ENCODE data around the gene SELENOK.
A peak's percentile ranks its signal among the peaks of the same experiment; 100 is the strongest.
"Not testable (repeated sequence)": the region's sequence is repeated elsewhere in the genome, so short reads cannot be mapped to it uniquely, and the experiment has no call there.

Gene SELENOK

GRCh38 chr3:53891497-53892285, at the start of gene SELENOK:
TSS of gene SELENOK (minus strand) at chr3:53891859.
- peak; percentile 96 for DNase-seq (ENCODE audit: low spot score)

DNA sequence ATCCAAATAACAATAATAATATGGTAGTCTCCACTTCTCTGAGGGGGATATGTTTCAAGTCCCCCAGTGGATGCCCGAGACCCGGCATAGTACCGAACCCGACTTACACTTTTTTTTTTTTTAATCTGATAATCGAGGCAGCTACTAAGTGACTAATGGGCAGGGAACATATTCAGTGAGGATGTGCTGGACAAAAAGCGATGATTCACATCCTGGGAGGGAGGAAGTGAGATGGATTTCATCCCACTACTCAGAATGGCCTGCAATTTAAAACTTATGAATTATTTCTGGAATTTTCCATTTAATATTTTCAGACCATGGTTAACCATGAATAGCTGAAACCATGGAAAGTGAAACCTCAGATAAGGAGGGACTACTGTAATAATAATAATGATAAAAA, 49.5 kb upstream of the SELENOK start:
- peak; percentile 36 for DNase-seq (ENCODE audit: low spot score)

DNA sequence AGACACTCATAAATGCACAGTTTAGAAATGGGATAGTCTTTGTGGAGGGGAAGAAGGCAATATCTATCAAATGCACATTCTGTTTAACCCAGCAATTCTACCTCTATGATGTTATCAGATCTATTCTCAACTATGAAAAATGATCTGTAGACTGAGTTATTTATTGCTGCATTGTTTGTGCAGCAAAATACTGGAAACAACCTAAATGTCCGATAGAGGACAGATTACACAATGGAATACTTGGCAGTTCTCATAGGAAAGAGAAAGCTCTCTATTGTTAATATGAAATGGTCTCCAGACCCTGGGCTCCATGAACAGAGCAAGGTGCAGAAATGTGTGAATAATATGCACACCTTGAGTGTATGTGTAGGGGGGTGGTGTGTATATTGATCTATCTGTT, 49.0 kb upstream of the SELENOK start:
- DNase-seq (ENCODE audit: low spot score): no peak

- no peak for DNase-seq (ENCODE audit: low spot score)
Measured at GRCh38 chr3:53939813-53940212, 48.2 kb upstream of the SELENOK start.

GRCh38 chr3:53939086-53939582, 47.5 kb upstream of the SELENOK start:
- DNase-seq (ENCODE audit: low spot score): no peak

DNA sequence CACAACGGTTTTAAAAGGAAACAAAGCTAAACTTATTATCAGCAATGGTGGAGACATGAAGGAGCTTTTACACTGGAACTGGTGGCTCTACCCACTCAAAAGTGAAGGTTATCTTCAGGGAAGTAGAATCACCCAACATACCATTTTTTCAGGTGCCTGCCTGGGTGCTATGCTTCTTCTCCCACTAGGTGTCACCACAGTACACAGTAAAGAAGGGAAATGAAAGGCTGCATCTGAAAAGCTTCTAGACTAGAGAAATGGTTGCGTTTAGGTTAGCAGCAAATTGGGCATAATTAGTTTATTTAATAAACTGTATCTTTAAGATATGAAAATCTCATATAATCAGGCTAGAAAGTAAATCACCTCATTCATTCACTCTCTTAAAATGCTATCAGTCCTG, 47.0 kb upstream of the SELENOK start:
- peak; percentile 69 for DNase-seq (ENCODE audit: low spot score)

- no peak for DNase-seq (ENCODE audit: low spot score)
Measured at GRCh38 chr3:53936347-53936746, 44.7 kb upstream of the SELENOK start.

DNA sequence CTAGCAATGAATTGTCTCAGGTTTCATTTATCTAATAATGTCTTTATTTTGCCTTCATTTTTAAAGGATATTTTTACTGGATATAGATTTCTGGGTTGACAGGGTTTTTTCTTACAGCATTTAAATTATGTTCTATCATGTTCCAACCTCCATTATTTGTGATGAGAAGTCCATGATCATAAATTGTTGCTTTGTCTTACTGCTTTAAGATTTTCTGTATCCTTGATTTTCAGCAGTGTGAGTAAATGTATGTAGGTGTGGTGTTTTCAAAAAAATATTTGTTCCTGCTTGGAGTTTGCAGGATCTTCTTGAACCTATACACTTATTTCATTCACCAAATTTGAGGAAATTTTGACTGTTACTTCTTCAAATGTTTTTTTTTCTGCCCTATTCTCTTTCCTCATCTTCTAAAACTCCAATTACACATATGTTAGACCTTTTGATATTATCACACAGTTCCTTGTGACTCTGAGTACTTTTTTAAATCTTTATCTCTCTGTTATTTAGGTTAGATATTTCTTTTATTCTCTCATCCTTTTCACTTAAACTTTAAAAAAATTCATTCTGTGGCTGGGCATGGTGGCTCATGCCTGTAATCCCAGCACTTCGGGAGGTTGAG, 43.7 kb upstream of the SELENOK start:
- DNase-seq (ENCODE audit: low spot score): no peak

- DNase-seq (ENCODE audit: low spot score): not testable (repeated sequence)
Measured at GRCh38 chr3:53927208-53927872, 35.7 kb upstream of the SELENOK start.

GRCh38 chr3:53921296-53921695, 29.6 kb upstream of the SELENOK start:
- DNase-seq (ENCODE audit: low spot score): peak; percentile 44

GRCh38 chr3:53919741-53920140, 28.1 kb upstream of the SELENOK start:
- DNase-seq (ENCODE audit: low spot score): no peak

- DNase-seq (ENCODE audit: low spot score): no peak
Measured at GRCh38 chr3:53913401-53913800, 21.7 kb upstream of the SELENOK start.

DNA sequence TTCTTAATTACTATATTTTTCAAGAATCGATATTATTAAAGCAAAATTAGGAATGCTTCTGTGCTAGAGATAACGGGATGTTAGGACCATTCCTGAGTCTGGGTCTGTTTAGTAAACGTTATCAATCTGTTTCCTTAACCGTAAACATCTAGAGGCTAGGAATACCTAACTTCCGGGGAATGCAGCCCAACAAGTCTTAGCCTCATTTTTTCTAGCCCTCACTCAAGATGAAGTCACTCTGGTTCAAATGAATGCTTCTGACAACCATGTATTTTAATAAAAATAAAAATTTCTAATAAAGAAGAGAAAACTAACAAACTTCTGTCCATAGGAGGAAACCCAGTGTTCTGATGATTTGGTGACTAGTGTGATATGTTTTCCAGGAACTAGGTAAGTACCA, 11.1 kb upstream of the SELENOK start:
- DNase-seq (ENCODE audit: low spot score): no peak

DNA sequence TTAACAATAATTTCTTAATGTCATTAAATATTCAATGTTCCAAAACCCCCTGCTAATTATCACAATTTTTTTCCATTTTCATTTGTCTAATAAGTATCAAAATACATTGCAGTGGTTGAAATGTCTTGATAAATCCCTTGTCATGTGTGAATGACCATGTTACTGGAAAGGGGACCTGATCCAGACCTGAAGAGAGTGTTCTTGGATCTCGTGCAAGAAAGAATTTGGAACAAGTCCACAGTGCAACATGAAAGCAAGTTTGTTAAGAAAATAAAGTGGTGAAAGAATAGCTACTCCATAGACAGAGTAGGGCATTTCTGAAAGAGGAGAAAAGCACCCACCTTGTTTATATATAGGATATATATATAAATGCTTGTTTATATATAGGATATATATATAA, 10.4 kb upstream of the SELENOK start:
- no peak for DNase-seq (ENCODE audit: low spot score)

- no peak for DNase-seq (ENCODE audit: low spot score)
Measured at GRCh38 chr3:53900666-53901331, 9.1 kb upstream of the SELENOK start.

GRCh38 chr3:53899750-53900149, 8.1 kb upstream of the SELENOK start:
- no peak for DNase-seq (ENCODE audit: low spot score)

DNA sequence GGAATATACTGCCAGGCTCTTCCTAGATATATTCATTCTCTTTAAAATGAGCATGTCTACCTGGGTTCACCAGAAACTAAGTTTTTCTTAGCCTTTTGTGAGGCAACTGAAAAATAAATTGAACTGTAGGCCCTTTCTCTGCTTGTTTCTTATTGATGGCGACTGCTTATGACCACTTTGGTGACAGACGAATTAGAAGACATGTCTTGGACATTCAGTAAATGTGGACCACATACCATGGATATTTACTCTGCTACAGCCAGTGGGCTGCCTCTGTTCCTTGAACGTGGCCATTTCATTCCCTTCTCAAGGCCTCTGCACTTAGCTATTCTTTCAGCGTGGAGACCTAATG, 603 bp upstream of the SELENOK start:
- DNase-seq (ENCODE audit: low spot score): no peak

DNA sequence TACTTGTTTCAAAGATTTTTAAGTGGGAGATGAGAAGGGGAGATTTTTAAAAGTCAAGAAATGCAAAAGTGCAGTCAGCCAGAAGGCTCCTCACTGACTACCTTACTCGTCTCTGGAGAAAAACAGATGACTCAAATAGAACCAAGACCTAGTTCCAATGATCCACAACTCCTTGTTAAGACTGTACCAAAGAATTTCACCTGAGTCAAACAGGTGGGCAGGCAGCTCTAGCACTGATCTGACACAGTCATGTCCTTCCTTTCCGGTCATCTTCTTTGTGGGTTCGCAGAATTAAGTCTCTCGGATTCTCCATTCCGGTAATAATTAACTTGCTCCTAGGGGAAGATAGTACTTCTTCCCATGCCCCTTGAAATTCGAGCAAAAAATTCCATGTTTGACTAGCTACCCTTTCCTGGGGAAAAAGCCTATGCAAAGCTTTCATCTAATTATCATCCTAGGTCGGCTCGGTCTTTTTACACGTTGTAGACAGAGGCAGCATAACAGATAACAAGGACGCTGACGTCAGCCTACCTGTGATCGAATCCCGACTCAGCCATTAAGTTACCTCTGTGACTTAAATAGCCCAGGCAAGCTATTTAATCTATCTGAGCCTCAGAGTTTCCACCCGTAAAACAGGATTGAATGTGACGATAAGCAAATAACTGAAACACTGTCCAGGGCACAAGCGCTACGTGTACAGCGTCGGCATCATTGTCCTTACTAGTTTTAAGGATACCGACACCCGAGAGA, 758 bp downstream of the SELENOK start:
- DNase-seq (ENCODE audit: low spot score): no peak

GRCh38 chr3:53888232-53888631, 3.4 kb downstream of the SELENOK start:
- no peak for DNase-seq (ENCODE audit: low spot score)

- no peak for DNase-seq (ENCODE audit: low spot score)
Measured at GRCh38 chr3:53887446-53887845, 4.2 kb downstream of the SELENOK start.

GRCh38 chr3:53885239-53885638, 6.4 kb downstream of the SELENOK start:
- DNase-seq (ENCODE audit: low spot score): no peak

DNA sequence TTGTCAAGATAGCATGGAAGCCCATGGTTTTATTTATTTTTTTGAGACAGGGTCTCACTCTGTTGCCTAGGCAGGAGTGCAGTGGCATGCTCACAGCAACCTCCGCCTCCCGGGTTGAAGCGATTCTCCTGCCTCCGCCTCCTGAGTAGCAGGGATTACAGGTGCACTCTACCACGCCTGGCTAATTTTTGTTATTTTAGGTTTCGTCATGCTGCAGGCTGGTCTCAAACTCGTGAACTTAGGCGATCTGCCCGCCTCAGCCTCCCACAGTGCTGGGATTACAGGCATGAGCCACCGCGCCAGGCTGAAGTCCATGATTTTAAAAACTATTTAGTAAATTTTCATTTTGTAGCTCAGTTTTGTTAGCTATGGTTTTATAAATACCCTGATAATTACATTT, 7.0 kb downstream of the SELENOK start:
- DNase-seq (ENCODE audit: low spot score): no peak

All from GM03348 (cell line).